CD14-positive monocyte (primary cell): Measurements from ENCODE around the gene IGFBP4. TPM values are rescaled to one million over a fixed set of nuclear protein-coding genes. Genes with fewer than 3 reads are reported as not detected.

ENCODE experiments used
- DNase-seq, 3 donors: peaks; one replicate each; pipeline ENCODE4 v3.0.0-alpha.2; 2011 to 2022
- H2AFZ ChIP-seq: 2 replicates; pipeline ENCODE4 v1.6.0; 2012; ENCODE audit warnings: mild to moderate bottlenecking, low read depth, low read length, inconsistent platforms; ENCODE audit not compliant: insufficient read depth, poor library complexity, severe bottlenecking
- H3K27ac ChIP-seq, 2 donors: 1 replicate in 1 of 2; 2 replicates in 1 of 2; pipeline ENCODE4 v1.5.1; 2012 to 2013; ENCODE audit warnings: low read length in 2 of 2, control low read depth in 1 of 2, inconsistent platforms in 1 of 2, low read depth in 1 of 2, mild to moderate bottlenecking in 1 of 2
- H3K27me3 ChIP-seq, 2 donors: one replicate each; pipeline versions ENCODE4 v1.6.0 to v1.6.1; 2011 to 2013; ENCODE audit warnings: low read length in 2 of 2; ENCODE audit not compliant: control insufficient read depth in 2 of 2, insufficient read depth in 2 of 2
- H3K36me3 ChIP-seq, 2 donors: replicated peaks in 1 of 2; 1 replicate in 1 of 2; 2 replicates in 1 of 2; pipeline versions ENCODE4 v1.5.1 to v1.6.1; 2012 to 2013; ENCODE audit warnings: low read length in 2 of 2, control low read depth in 1 of 2, inconsistent platforms in 1 of 2, mild to moderate bottlenecking in 1 of 2; ENCODE audit not compliant: insufficient read depth in 2 of 2, control insufficient read depth in 1 of 2
- H3K4me1 ChIP-seq, 2 donors: 1 replicate in 1 of 2; 2 replicates in 1 of 2; pipeline versions ENCODE4 v1.5.1 to v1.6.1; 2012 to 2013; ENCODE audit warnings: low read length in 2 of 2, control low read depth in 1 of 2, inconsistent platforms in 1 of 2, mild to moderate bottlenecking in 1 of 2, moderate library complexity in 1 of 2; ENCODE audit not compliant: insufficient read depth in 2 of 2, control insufficient read depth in 1 of 2
- H3K4me2 ChIP-seq: replicated peaks from 2 replicates; pipeline ENCODE3; 2012; ENCODE audit warnings: low read length, moderate library complexity, mild to moderate bottlenecking; ENCODE audit not compliant: poor library complexity, severe bottlenecking; ENCODE audit errors: extremely low read depth
- H3K4me3 ChIP-seq, 3 experiments: fragments of 200-600 bp in 1 of 3; sonication (generic) in 1 of 3; replicated peaks in 1 of 3; 1 replicate in 2 of 3; 2 replicates in 1 of 3; pipeline ENCODE4 v1.5.1; 2011 to 2013; ENCODE audit warnings: low read length in 3 of 3, mild to moderate bottlenecking in 3 of 3, control low read depth in 2 of 3, low read depth in 2 of 3, inconsistent platforms in 1 of 3, moderate library complexity in 1 of 3
- H3K79me2 ChIP-seq: 2 replicates; pipeline ENCODE4 v1.6.0; 2012; ENCODE audit warnings: mild to moderate bottlenecking, control low read depth, inconsistent platforms, low read length, moderate library complexity; ENCODE audit not compliant: insufficient read depth
- H3K9ac ChIP-seq: 2 replicates; pipeline ENCODE4 v1.6.0; 2017; ENCODE audit warnings: low read length, mild to moderate bottlenecking; ENCODE audit not compliant: insufficient read depth, poor library complexity, severe bottlenecking
- H3K9me3 ChIP-seq, 2 donors: replicated peaks in 1 of 2; 1 replicate in 1 of 2; 2 replicates in 1 of 2; pipeline versions ENCODE4 v1.5.1 to v1.6.1; 2012 to 2013; ENCODE audit warnings: low read length in 2 of 2, control low read depth in 1 of 2; ENCODE audit not compliant: control insufficient read depth in 1 of 2, insufficient read depth in 1 of 2
- H4K20me1 ChIP-seq: 2 replicates; pipeline ENCODE4 v1.6.0; 2012; ENCODE audit warnings: mild to moderate bottlenecking, low read length, control low read depth, moderate library complexity; ENCODE audit not compliant: insufficient read depth
- H3K27ac Mint-ChIP-seq, 7 donors: one replicate each; pipeline ENCODE4 v1.8.0; 2020; ENCODE audit warnings: mild to moderate bottlenecking in 7 of 7, mixed read lengths in 7 of 7, moderate library complexity in 6 of 7, inconsistent platforms in 2 of 7
- H3K27me3 Mint-ChIP-seq, 3 donors: one replicate each; pipeline ENCODE4 v1.8.0; 2021 to 2022; ENCODE audit warnings: low read depth in 3 of 3, mild to moderate bottlenecking in 3 of 3, mixed read lengths in 3 of 3, moderate library complexity in 3 of 3, inconsistent platforms in 1 of 3
- H3K36me3 Mint-ChIP-seq, 2 donors: one replicate each; pipeline ENCODE4 v1.8.0; 2020; ENCODE audit warnings: mixed read lengths in 2 of 2, inconsistent platforms in 1 of 2, mild to moderate bottlenecking in 1 of 2
- H3K4me1 Mint-ChIP-seq: one replicate; pipeline ENCODE4 v1.8.0; 2020; ENCODE audit warnings: mild to moderate bottlenecking, mixed read lengths
- H3K4me3 Mint-ChIP-seq, 2 donors: one replicate each; pipeline ENCODE4 v1.8.0; 2020; ENCODE audit warnings: mild to moderate bottlenecking in 2 of 2, mixed read lengths in 2 of 2, moderate library complexity in 1 of 2
- H3K9me3 Mint-ChIP-seq, 7 donors: one replicate each; pipeline ENCODE4 v1.8.0; 2020 to 2022; ENCODE audit warnings: mixed read lengths in 7 of 7, mild to moderate bottlenecking in 6 of 7, moderate library complexity in 6 of 7, inconsistent platforms in 2 of 7
- CTCF ChIP-seq: fragments of 200-600 bp; IDR thresholded peaks from one replicate; pipeline ENCODE4 v1.8.0; 2022; ENCODE audit warnings: antibody characterized with exemption, mild to moderate bottlenecking
- WGBS: methylation state at CpG from one replicate; pipeline ENCODE4 v1.1.5; 2013; ENCODE audit warnings: missing lambda C conversion rate; ENCODE audit not compliant: insufficient coverage; 5-methylcytosine and 5-hydroxymethylcytosine counted together
- intact Hi-C, 2 donors: fragments of 100-400 bp; cut with micrococcal nuclease; formaldehyde crosslinking; loops; one replicate each; pipeline versions ENCODE4 v1.15.0 to v1.15.1; 2023
- polyA plus RNA-seq, 3 donors: library from polyadenylated mRNA; depleted of rRNA in 1 of 3; unstranded in 2 of 3; stranded (reverse) in 1 of 3; fragments of 300-500 nt in 2 of 3; fragments of >200 nt in 1 of 3; fragmentation: Illumina TruSeq in 2 of 3; gene quantifications; 1 replicate in 2 of 3; 2 replicates in 1 of 3; pipeline ENCODE4 v1.2.3, GENCODE V29; 2012 to 2021

IGFBP4 gene
- polyA plus RNA-seq, 3 donors = 0.04 to 0.15 TPM; not detected in 1

- Histone ChIP-seq H3K4me1 (no peaks in the 10 kb centered on the region), H3K36me3 (no peaks in the 10 kb centered on the region), H3K27me3 (no peaks in the 10 kb centered on the region), H2AFZ (no peak overlapping the region), H3K79me2 (no peaks in the 10 kb centered on the region), H3K4me3 (no peak overlapping the region), H3K9me3 (no peaks in the 10 kb centered on the region), H3K9ac (no peak overlapping the region), H3K27ac (no peak overlapping the region), H4K20me1 (no peaks in the 10 kb centered on the region), H3K4me2 (no peak overlapping the region)
- Mint-ChIP-seq H3K9me3 (no peaks in the 10 kb centered on the region), H3K36me3 (no peaks in the 10 kb centered on the region), H3K4me1 (no peaks in the 10 kb centered on the region), H3K4me3 (no peak overlapping the region), H3K27me3 (peaks cover 2 to 10% (median 8%) of the 10 kb centered on the region in 3 donors), H3K27ac (peak overlapping the region in 1 of 7 donors; percentile 47)
- DNase-seq = no peak
- intact Hi-C loops = no loop called here
- TF ChIP-seq CTCF = no peak
- 100% methylated on average over 8 of the region's 12 CpGs for WGBS
Observed at GRCh38 chr17:40458851-40459482, 15.7 kb downstream of the IGFBP4 start.

GRCh38 chr17:40459636-40460603, 16.7 kb downstream of the IGFBP4 start:
- no peak overlapping the region for H2AFZ ChIP-seq
- H3K4me1 ChIP-seq = no peaks in the 10 kb centered on the region
- H3K4me3 Mint-ChIP-seq = no peak overlapping the region
- H4K20me1 ChIP-seq = no peaks in the 10 kb centered on the region
- H3K36me3 Mint-ChIP-seq = no peaks in the 10 kb centered on the region
- peaks cover 3 to 8% (median 7%) of the 10 kb centered on the region in 3 donors for H3K27me3 Mint-ChIP-seq
- no peaks in the 10 kb centered on the region for H3K27me3 ChIP-seq
- no peak overlapping the region for H3K4me3 ChIP-seq
- DNase-seq = no peak
- no peaks in the 10 kb centered on the region for H3K79me2 ChIP-seq
- H3K36me3 ChIP-seq = no peaks in the 10 kb centered on the region
- H3K9ac ChIP-seq = no peak overlapping the region
- TF ChIP-seq CTCF = no peak
- H3K9me3 Mint-ChIP-seq = no peaks in the 10 kb centered on the region
- no peaks in the 10 kb centered on the region for H3K4me1 Mint-ChIP-seq
- no peak overlapping the region for H3K27ac ChIP-seq
- intact Hi-C loops = no loop called here
- H3K4me2 ChIP-seq = no peak overlapping the region
- 100% methylated on average over 1 of the region's 8 CpGs for WGBS
- no peak overlapping the region for H3K27ac Mint-ChIP-seq
- no peaks in the 10 kb centered on the region for H3K9me3 ChIP-seq
